C4-2B (cell line): ENCODE measurements around the gene FGA.

ENCODE experiments used
- CTCF ChIP-seq: fragments of 450-650 bp; conservative IDR thresholded peaks from 2 replicates; pipeline ENCODE4 v1.5.1; 2017; ENCODE audit warnings: mild to moderate bottlenecking
- ZFX ChIP-seq: fragments of 450-650 bp; IDR thresholded peaks from 2 replicates; pipeline ENCODE4 v1.6.1; 2017

- TF ChIP-seq CTCF, result no peak
- TF ChIP-seq ZFX, result no peak
Measured at GRCh38 chr4:154625971-154626370, 35.4 kb upstream of the FGA start.
